Caco-2 (cell line): Measurements from ENCODE around the gene SSC4D. TPM values are rescaled to one million over a fixed set of nuclear protein-coding genes. Genes with fewer than 3 reads are reported as not detected.

Experiments
- BruUV-seq: library from RNA; stranded (reverse); fragments of 400-500 nt; replicated peaks from 2 replicates; lab custom pipeline; 2021; lab: Mats Ljungman, UMichigan
- CTCF ChIA-PET: fragments of 300-600 bp; sonication (Branson Sonifier 250); formaldehyde crosslinking; loops from one replicate; lab custom pipeline; 2022; ENCODE audit warnings: antibody characterized with exemption; lab: Charles Lee
- POLR2A ChIA-PET: fragments of 300-600 bp; sonication (Branson Sonifier 250); formaldehyde crosslinking; loops from one replicate; lab custom pipeline; 2022; ENCODE audit warnings: antibody characterized with exemption; lab: Charles Lee
- DNase-seq, 2 experiments: peaks; one replicate each; pipeline versions ENCODE4 v3.0.0 to v3.0.0-alpha.2; 2020 to 2022
- H3K27me3 ChIP-seq: replicated peaks from 2 replicates; pipeline ENCODE4 v1.6.0; 2011; ENCODE audit warnings: low read length; ENCODE audit not compliant: control insufficient read depth, insufficient read depth
- H3K36me3 ChIP-seq: 2 replicates; pipeline ENCODE4 v1.5.1; 2011; ENCODE audit warnings: low read length; ENCODE audit not compliant: control insufficient read depth, insufficient read depth
- H3K4me1 ChIP-seq: fragments of 250-450 bp; sonication (Bioruptor Pico); 2 replicates; pipeline ENCODE4 v1.5.1; 2020; ENCODE audit warnings: mild to moderate bottlenecking
- H3K4me3 ChIP-seq: 2 replicates; pipeline ENCODE4 v1.5.1; 2011; ENCODE audit warnings: low read depth, mild to moderate bottlenecking, control low read depth, low read length
- H3K9me3 ChIP-seq: fragments of 250-450 bp; sonication (Bioruptor Pico); 2 replicates; pipeline ENCODE4 v1.5.1; 2020; ENCODE audit warnings: mild to moderate bottlenecking, moderate library complexity
- H3K27ac Mint-ChIP-seq: one replicate; pipeline ENCODE4 v1.8.0; 2022; ENCODE audit warnings: mixed read lengths; ENCODE audit not compliant: unreplicated experiment
- H3K27me3 Mint-ChIP-seq: one replicate; pipeline ENCODE4 v1.8.0; 2022; ENCODE audit warnings: mixed read lengths; ENCODE audit not compliant: insufficient read depth, unreplicated experiment
- H3K36me3 Mint-ChIP-seq: one replicate; pipeline ENCODE4 v1.8.0; 2022; ENCODE audit warnings: mild to moderate bottlenecking, mixed read lengths; ENCODE audit not compliant: insufficient read depth, unreplicated experiment
- H3K4me1 Mint-ChIP-seq: one replicate; pipeline ENCODE4 v1.8.0; 2022; ENCODE audit warnings: low read depth, mixed read lengths; ENCODE audit not compliant: unreplicated experiment
- H3K4me3 Mint-ChIP-seq: one replicate; pipeline ENCODE4 v1.8.0; 2022; ENCODE audit warnings: mild to moderate bottlenecking, moderate library complexity, mixed read lengths; ENCODE audit not compliant: unreplicated experiment
- H3K9me3 Mint-ChIP-seq: one replicate; pipeline ENCODE4 v1.8.0; 2022; ENCODE audit warnings: mixed read lengths; ENCODE audit not compliant: unreplicated experiment
- intact Hi-C: fragments of 100-400 bp; cut with micrococcal nuclease; formaldehyde crosslinking; loops from one replicate; pipeline ENCODE4 v1.10.0; 2022; ENCODE audit not compliant: unreplicated experiment
- total RNA-seq: library from RNA; stranded (reverse); gene quantifications from 2 replicates; pipeline ENCODE4 v1.2.3, GENCODE V29; 2022
- TF ChIP-seq, protein P1 (sequence below), 2 experiments: fragments of 200-600 bp in 1 of 2; IDR thresholded peaks; 1 replicate in 1 of 2; 2 replicates in 1 of 2; pipeline versions ENCODE4 v1.5.1 to v1.8.0; 2011 to 2022; ENCODE audit warnings: antibody characterized with exemption in 1 of 2, control low read depth in 1 of 2, inconsistent platforms in 1 of 2, low read depth in 1 of 2, low read length in 1 of 2, mild to moderate bottlenecking in 1 of 2, moderate library complexity in 1 of 2; ENCODE audit not compliant: insufficient read depth in 1 of 2, severe bottlenecking in 1 of 2, unreplicated experiment in 1 of 2

Gene SSC4D
- total RNA-seq, 1 experiment from 2014 or later = 1.6 TPM

DNA sequence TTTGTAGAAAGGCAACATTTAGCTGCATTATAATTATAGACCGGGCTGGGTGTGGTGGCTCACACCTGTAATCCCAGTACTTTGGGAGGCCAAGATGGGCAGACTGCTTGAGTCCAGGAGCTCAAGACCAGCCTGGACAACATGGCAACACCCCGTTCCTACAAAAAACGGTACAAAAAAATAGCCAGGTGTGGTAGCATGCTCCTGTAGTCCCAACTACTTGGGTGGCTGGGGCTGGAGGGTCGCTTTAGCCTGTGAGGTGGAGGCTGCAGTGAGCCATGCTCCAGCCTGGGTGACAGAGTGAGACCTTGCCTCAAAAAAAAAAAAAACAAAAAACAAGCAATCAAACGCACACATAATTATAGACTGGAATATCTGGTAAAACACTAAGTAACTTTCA, 55.8 kb downstream of the SSC4D start:
- ChIA-PET POLR2A (no interaction called here), CTCF (no interaction called here)
- intact Hi-C loops = no loop called here
- Histone ChIP-seq H3K9me3 (no peaks in the 10 kb centered on the region), H3K4me3 (no peak overlapping the region), H3K4me1 (peaks cover 14% of the 10 kb centered on the region), H3K27me3 (no peaks in the 10 kb centered on the region), H3K36me3 (peaks cover 4% of the 10 kb centered on the region)
- Mint-ChIP-seq H3K9me3 (no peaks in the 10 kb centered on the region), H3K27ac (no peak overlapping the region), H3K36me3 (peaks cover 99% of the 10 kb centered on the region), H3K4me3 (no peak overlapping the region), H3K27me3 (no peaks in the 10 kb centered on the region), H3K4me1 (peaks cover 14% of the 10 kb centered on the region)
- no peak for DNase-seq
- no TSS peak for BruUV-seq
- TF ChIP-seq, protein P1, sequence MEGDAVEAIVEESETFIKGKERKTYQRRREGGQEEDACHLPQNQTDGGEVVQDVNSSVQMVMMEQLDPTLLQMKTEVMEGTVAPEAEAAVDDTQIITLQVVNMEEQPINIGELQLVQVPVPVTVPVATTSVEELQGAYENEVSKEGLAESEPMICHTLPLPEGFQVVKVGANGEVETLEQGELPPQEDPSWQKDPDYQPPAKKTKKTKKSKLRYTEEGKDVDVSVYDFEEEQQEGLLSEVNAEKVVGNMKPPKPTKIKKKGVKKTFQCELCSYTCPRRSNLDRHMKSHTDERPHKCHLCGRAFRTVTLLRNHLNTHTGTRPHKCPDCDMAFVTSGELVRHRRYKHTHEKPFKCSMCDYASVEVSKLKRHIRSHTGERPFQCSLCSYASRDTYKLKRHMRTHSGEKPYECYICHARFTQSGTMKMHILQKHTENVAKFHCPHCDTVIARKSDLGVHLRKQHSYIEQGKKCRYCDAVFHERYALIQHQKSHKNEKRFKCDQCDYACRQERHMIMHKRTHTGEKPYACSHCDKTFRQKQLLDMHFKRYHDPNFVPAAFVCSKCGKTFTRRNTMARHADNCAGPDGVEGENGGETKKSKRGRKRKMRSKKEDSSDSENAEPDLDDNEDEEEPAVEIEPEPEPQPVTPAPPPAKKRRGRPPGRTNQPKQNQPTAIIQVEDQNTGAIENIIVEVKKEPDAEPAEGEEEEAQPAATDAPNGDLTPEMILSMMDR (IDR thresholded peaks at IDR 0.05; ENCODE audit: insufficient read depth in 1 of 2, low read depth in 1 of 2, low read length in 1 of 2, severe bottlenecking in 1 of 2, unreplicated experiment in 1 of 2) = no peak

DNA sequence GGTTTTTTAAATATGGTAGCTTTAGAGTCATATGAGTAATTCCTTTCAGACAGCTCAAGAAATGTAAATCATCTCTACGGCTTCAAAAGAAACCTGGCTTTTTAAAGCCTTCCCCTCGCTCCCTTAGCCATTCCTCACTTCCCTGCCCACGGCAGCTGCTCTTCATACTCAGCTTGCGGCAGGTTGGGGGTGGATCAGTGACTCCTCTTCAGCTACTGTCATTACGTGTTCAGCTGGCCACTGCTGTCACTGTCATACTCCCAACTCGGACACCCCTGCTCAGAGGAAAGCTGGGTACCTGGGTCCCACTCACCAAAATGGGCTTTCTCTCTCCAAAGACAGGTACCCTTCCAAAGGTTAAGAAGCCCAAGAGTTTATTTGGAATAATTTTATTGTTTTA, 57.3 kb downstream of the SSC4D start:
- Mint-ChIP-seq H3K27me3 (no peaks in the 10 kb centered on the region), H3K9me3 (no peaks in the 10 kb centered on the region), H3K36me3 (peaks cover 99% of the 10 kb centered on the region), H3K4me1 (peaks cover 14% of the 10 kb centered on the region), H3K27ac (no peak overlapping the region), H3K4me3 (no peak overlapping the region)
- Histone ChIP-seq H3K4me3 (no peak overlapping the region), H3K4me1 (peaks cover 14% of the 10 kb centered on the region), H3K9me3 (no peaks in the 10 kb centered on the region), H3K36me3 (peaks cover 4% of the 10 kb centered on the region), H3K27me3 (no peaks in the 10 kb centered on the region)
- TF ChIP-seq, protein P1 (IDR thresholded peaks at IDR 0.05; ENCODE audit: insufficient read depth in 1 of 2, low read depth in 1 of 2, low read length in 1 of 2, severe bottlenecking in 1 of 2, unreplicated experiment in 1 of 2) = no peak
- ChIA-PET CTCF (no interaction called here), POLR2A (no interaction called here)
- BruUV-seq = no TSS peak
- intact Hi-C loops = no loop called here
- DNase-seq = no peak

DNA sequence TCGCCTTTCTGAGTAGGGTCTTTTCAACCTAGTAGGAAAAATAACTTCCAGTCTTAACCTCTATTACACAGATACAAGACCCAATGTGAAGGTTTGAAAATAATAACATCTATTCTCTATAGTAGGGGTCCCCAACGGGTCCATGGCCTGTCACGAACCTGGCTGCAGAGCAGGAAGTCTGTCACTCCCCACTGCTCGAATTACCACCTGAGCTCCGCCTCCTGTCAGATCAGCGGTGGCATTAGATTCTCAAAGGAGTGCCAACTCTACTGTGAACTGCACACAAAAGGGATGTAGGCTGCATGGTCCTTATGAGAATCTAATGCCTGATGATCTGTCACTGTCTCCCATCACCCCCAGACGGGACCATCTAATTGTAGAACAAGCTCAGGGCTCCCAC, 58.1 kb downstream of the SSC4D start:
- Mint-ChIP-seq H3K4me3 (no peak overlapping the region), H3K4me1 (peaks cover 21% of the 10 kb centered on the region), H3K27ac (peak overlapping the region; percentile 9), H3K9me3 (no peaks in the 10 kb centered on the region), H3K36me3 (peaks cover 100% of the 10 kb centered on the region), H3K27me3 (no peaks in the 10 kb centered on the region)
- Histone ChIP-seq H3K27me3 (no peaks in the 10 kb centered on the region), H3K9me3 (no peaks in the 10 kb centered on the region), H3K36me3 (peaks cover 4% of the 10 kb centered on the region), H3K4me1 (peaks cover 6% of the 10 kb centered on the region; the same call in 1 of the 2 replicates), H3K4me3 (no peak overlapping the region)
- ChIA-PET POLR2A (no interaction called here), CTCF (no interaction called here)
- BruUV-seq = no TSS peak
- TF ChIP-seq, protein P1 (IDR thresholded peaks at IDR 0.05; ENCODE audit: insufficient read depth in 1 of 2, low read depth in 1 of 2, low read length in 1 of 2, severe bottlenecking in 1 of 2, unreplicated experiment in 1 of 2) = no peak
- DNase-seq = no peak
- intact Hi-C loops = no loop called here
